A549 (cell line): ENCODE results near the gene B3GNT8. TPM values are rescaled to one million over a fixed set of nuclear protein-coding genes. Genes with fewer than 3 reads are reported as not detected.
"Not testable (repeated sequence)": the region's sequence is repeated elsewhere in the genome, so short reads cannot be mapped to it uniquely, and the experiment has no call there.

Experiments used
- ATAC-seq, 2 experiments: fragments of 200-7000 bp in 1 of 2; fragments of >200 bp in 1 of 2; cut with Nextera tagmentation in 1 of 2; cut with Tn5 transposase in 1 of 2; 3 replicates each; pipeline versions ENCODE4 v1.8.0 to v1.9.1; 2018 to 2020; ENCODE audit warnings: mild to moderate bottlenecking in 1 of 2, moderate library complexity in 1 of 2
- CTCF ChIA-PET: fragments of 300-600 bp; sonication (Branson Sonifier 250); formaldehyde crosslinking; extraction: SDS; loops from one replicate; lab custom pipeline; 2021; ENCODE audit warnings: antibody characterized with exemption, inconsistent platforms; lab: Yijun Ruan, JAX
- POLR2A ChIA-PET: fragments of 350-600 bp; formaldehyde crosslinking; extraction: SDS; loops from one replicate; lab custom pipeline; 2021; ENCODE audit warnings: antibody characterized with exemption, inconsistent platforms; lab: Yijun Ruan, JAX
- DNase-seq, 2 experiments: peaks; one replicate each; pipeline versions ENCODE4 v3.0.0 to v3.0.0-alpha.2; 2011 to 2016; ENCODE audit warnings: low read depth in 1 of 2, low spot score in 1 of 2
- FAIRE-seq: peaks from 2 replicates; lab custom pipeline; 2011; peaks lifted over from hg19 to GRCh38; lab: Jason Lieb, UNC
- H3K27ac ChIP-seq, 2 experiments: fragments of >200 bp; sonication (Bioruptor Twin); formaldehyde crosslinking; 3 replicates each; pipeline ENCODE4 v1.5.1; 2016 to 2017
- H3K4me1 ChIP-seq: fragments of >200 bp; sonication (Bioruptor Twin); formaldehyde crosslinking; 3 replicates; pipeline ENCODE4 v1.6.1; 2016
- H3K4me2 ChIP-seq: fragments of >200 bp; sonication (Bioruptor Twin); formaldehyde crosslinking; 3 replicates; pipeline ENCODE4 v1.6.1; 2016
- H3K4me3 ChIP-seq: fragments of >200 bp; sonication (Bioruptor Twin); formaldehyde crosslinking; 3 replicates; pipeline ENCODE4 v1.5.1; 2016
- H3K9me3 ChIP-seq: fragments of >200 bp; sonication (Bioruptor Twin); formaldehyde crosslinking; 3 replicates; pipeline ENCODE4 v1.6.1; 2016
- BHLHE40 ChIP-seq: IDR thresholded peaks from 2 replicates; pipeline ENCODE4 v1.6.1; 2012; ENCODE audit warnings: low read depth, low read length, inconsistent platforms
- CBX2 ChIP-seq: fragments of 200-600 bp; sonication (generic); IDR thresholded peaks from 2 replicates; pipeline ENCODE4 v1.6.1; 2016; ENCODE audit warnings: low read depth, mild to moderate bottlenecking, borderline replicate concordance
- CEBPB ChIP-seq, 2 experiments: fragments of >200 bp in 1 of 2; sonication (Bioruptor Twin) in 1 of 2; formaldehyde crosslinking in 1 of 2; IDR thresholded peaks; 2 replicates each; pipeline ENCODE4 v1.6.1; 2012 to 2016
- EHF ChIP-seq: fragments of 250-450 bp; sonication (Bioruptor Pico); IDR thresholded peaks from 2 replicates; pipeline ENCODE4 v1.5.0; 2020; ENCODE audit warnings: mild to moderate bottlenecking
- ESRRA ChIP-seq: fragments of 150-350 bp; IDR thresholded peaks from 2 replicates; pipeline ENCODE4 v1.6.1; 2014; ENCODE audit warnings: mild to moderate bottlenecking, low read length, borderline replicate concordance
- FOXS1 ChIP-seq: fragments of 250-450 bp; sonication (Bioruptor Pico); IDR thresholded peaks from 2 replicates; pipeline ENCODE4 v1.5.0; 2020; ENCODE audit warnings: mild to moderate bottlenecking, moderate library complexity
- HOXB13 ChIP-seq: fragments of 250-450 bp; sonication (Bioruptor Pico); IDR thresholded peaks from 2 replicates; pipeline ENCODE4 v1.5.0; 2020; ENCODE audit warnings: low read depth, mild to moderate bottlenecking, moderate library complexity
- JUNB ChIP-seq: fragments of >200 bp; sonication (Bioruptor Twin); formaldehyde crosslinking; IDR thresholded peaks from 2 replicates; pipeline ENCODE4 v1.6.1; 2016
- KDM5A ChIP-seq: fragments of 200-600 bp; sonication (generic); IDR thresholded peaks from 2 replicates; pipeline ENCODE4 v1.6.1; 2016; ENCODE audit warnings: antibody characterized with exemption, mild to moderate bottlenecking
- MAZ ChIP-seq: fragments of 150-350 bp; IDR thresholded peaks from 2 replicates; pipeline ENCODE4 v1.6.1; 2014; ENCODE audit warnings: antibody characterized with exemption, low read depth, low read length, borderline replicate concordance
- MYC ChIP-seq: IDR thresholded peaks from 2 replicates; pipeline ENCODE4 v1.6.1; 2012; ENCODE audit warnings: mild to moderate bottlenecking, inconsistent platforms, low read length, improper control_type of control experiment, borderline replicate concordance
- NFE2L2 ChIP-seq: fragments of 150-350 bp; conservative IDR thresholded peaks from 2 replicates; pipeline ENCODE4 v1.6.1; 2014; ENCODE audit warnings: low read length
- NPAS2 ChIP-seq: fragments of 250-450 bp; sonication (Bioruptor Pico); IDR thresholded peaks from 2 replicates; pipeline ENCODE4 v1.8.0; 2022; ENCODE audit warnings: mild to moderate bottlenecking, moderate library complexity, borderline replicate concordance
- NR3C1 ChIP-seq: fragments of >200 bp; sonication (Bioruptor Twin); formaldehyde crosslinking; IDR thresholded peaks from 3 replicates; pipeline ENCODE4 v1.6.1; 2017
- PHF8 ChIP-seq: fragments of 200-600 bp; sonication (generic); IDR thresholded peaks from 2 replicates; pipeline ENCODE4 v1.6.1; 2016; ENCODE audit warnings: low read depth, mild to moderate bottlenecking, antibody characterized with exemption, moderate library complexity, borderline replicate concordance
- POLR2A ChIP-seq: IDR thresholded peaks from 2 replicates; pipeline ENCODE4 v1.6.1; 2012; ENCODE audit warnings: mild to moderate bottlenecking, low read length
- RAD21 ChIP-seq, 2 experiments: fragments of >200 bp in 1 of 2; sonication (Bioruptor Twin) in 1 of 2; formaldehyde crosslinking in 1 of 2; IDR thresholded peaks in 1 of 2; conservative IDR thresholded peaks in 1 of 2; 2 replicates in 1 of 2; 3 replicates in 1 of 2; pipeline ENCODE4 v1.6.1; 2012 to 2018; ENCODE audit warnings: inconsistent platforms in 1 of 2
- RARB ChIP-seq: fragments of 250-450 bp; sonication (Bioruptor Pico); IDR thresholded peaks from 2 replicates; pipeline ENCODE4 v1.8.0; 2021; ENCODE audit warnings: mild to moderate bottlenecking, moderate library complexity
- RNF2 ChIP-seq: fragments of 200-600 bp; sonication (generic); IDR thresholded peaks from 2 replicates; pipeline ENCODE4 v1.6.1; 2016; ENCODE audit warnings: low read depth, mild to moderate bottlenecking, antibody characterized with exemption, moderate library complexity, borderline replicate concordance
- SMC3 ChIP-seq: fragments of >200 bp; sonication (Bioruptor Twin); formaldehyde crosslinking; IDR thresholded peaks from 3 replicates; pipeline ENCODE4 v1.6.1; 2018; ENCODE audit warnings: inconsistent platforms
- ZSCAN20 ChIP-seq: fragments of 250-450 bp; sonication (Bioruptor Pico); IDR thresholded peaks from 2 replicates; pipeline ENCODE4 v1.8.0; 2022; ENCODE audit warnings: mild to moderate bottlenecking, moderate library complexity
- WGBS: methylation state at CpG from one replicate; pipeline ENCODE4 v1.1.6; 2017; ENCODE audit errors: missing lambda C conversion rate; 5-methylcytosine and 5-hydroxymethylcytosine counted together
- polyA plus RNA-seq, 4 experiments: library from polyadenylated mRNA; depleted of rRNA in 3 of 4; stranded (reverse); fragments of >200 nt; fragmentation: RNase III in 1 of 4; extraction: RNeasy Plus Mini Kit Qiagen cat#74134 plus additional on column Dnase treatment in 1 of 4; gene quantifications; 2 replicates in 3 of 4; 3 replicates in 1 of 4; pipeline ENCODE4 v1.2.3, GENCODE V29; 2011 to 2017
- TF ChIP-seq, protein P1 (sequence below): fragments of 200-600 bp; sonication (generic); IDR thresholded peaks from 2 replicates; pipeline ENCODE4 v1.6.1; 2016; ENCODE audit warnings: antibody characterized with exemption, mild to moderate bottlenecking, moderate library complexity
- TF ChIP-seq, protein P2 (sequence below): fragments of >200 bp; sonication (Bioruptor Twin); formaldehyde crosslinking; IDR thresholded peaks from 2 replicates; pipeline ENCODE4 v1.6.1; 2016
- TF ChIP-seq, protein P3 (sequence below): IDR thresholded peaks from 2 replicates; pipeline ENCODE4 v1.6.1; 2012
- TF ChIP-seq, protein P4 (sequence below): IDR thresholded peaks from 2 replicates; pipeline ENCODE4 v1.6.1; 2012; ENCODE audit warnings: low read depth, borderline replicate concordance

The B3GNT8 gene
- polyA plus RNA-seq, 2 of the 4 experiments (the other 2 are of a cell fraction), result not detected

DNA sequence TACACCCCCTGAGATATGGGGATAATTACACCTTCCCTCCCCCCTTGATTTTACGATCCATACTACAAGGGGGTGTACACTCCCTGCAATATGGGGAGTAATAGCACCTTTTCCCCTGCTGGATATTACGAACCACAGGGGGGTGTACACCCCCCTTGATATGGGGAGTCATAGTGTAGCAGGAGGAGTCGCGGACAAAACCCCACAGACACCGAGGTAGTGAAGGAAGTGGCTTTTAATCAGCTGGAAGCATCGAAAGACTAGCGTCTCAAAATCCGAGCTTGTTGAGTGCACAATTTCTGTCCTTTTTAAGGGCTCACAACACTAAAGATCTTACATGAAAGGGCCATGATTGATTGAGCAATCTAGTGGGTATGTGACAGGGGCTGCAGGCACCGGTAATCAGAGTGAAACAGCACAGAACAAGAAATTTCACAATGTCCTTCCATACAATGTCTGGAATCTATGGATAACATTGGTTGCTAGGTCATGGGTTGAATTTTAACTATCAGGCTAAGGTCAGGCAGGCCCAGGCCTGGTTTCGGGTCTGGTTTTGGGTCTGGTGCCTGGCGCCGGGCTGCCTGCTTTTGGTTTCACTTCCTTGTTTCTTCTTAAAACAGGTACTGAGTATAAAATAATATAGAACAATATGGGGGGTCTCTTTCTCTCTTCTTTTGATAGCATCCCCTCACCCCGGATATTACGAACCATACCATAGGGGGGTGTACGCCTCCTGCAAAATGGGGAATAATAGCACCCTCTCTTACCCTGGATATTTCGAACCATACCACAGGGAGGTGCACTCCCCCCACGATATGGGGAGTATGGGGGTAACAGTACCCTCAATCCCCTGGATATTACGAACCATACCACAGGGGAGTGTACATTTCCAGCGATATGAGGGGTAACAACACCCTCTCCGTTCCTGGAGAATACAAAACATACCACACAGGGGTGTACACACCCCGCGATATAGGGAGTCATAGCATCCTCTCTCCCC is 36.4 kb upstream of the B3GNT8 start:
- CTCF ChIA-PET, result interaction anchor here (0.9 kb wide), 1 partner anchor 140 kb away, joined by 3 read pairs; no protein-coding TSS in a partner anchor
- H3K4me3 ChIP-seq, H3K27ac ChIP-seq, POLR2A ChIA-PET, H3K9me3 ChIP-seq, H3K4me1 ChIP-seq, H3K4me2 ChIP-seq, DNase-seq: not testable (repeated sequence)
- WGBS, result 50% methylated on average over 22 of the region's 22 CpGs
- peak in 1 of 2 experiments; percentile 35; a peak in 1 of 5 replicates for TF ChIP-seq RAD21 (conservative IDR thresholded peaks at IDR 0.05 in 1 of 2, IDR thresholded peaks at IDR 0.05 in 1 of 2)
- FAIRE-seq, result peak; percentile 18
- ATAC-seq, result peak; percentile 9 to 25; a peak in 1 of 6 replicates

DNA sequence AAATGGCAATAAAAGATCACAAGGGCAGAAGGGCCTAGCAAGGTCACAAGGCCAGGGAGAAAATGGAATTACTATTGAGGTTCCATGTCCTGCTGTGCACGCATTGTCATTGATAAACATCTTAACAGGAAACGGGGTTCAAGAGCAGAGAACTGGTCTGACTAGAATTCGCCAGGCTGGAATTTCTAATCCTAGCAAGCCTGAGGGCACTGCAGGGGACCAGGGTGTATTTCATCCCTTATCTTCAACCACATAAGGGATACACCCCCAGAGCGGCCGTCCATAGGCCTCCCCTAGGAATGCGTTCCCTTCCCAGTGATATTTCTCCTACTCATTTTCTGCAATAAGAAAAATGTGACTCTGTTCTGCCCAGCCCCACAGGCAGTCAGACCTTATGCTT is 35.3 kb upstream of the B3GNT8 start:
- no peak for FAIRE-seq
- H3K4me3 ChIP-seq, result no peak overlapping the region
- ChIA-PET CTCF (no interaction called here), POLR2A (no interaction called here)
- DNase-seq, result no peak
- ATAC-seq, result no peak
- H3K9me3 ChIP-seq, result no peaks in the 10 kb centered on the region
- H3K4me2 ChIP-seq, result no peak overlapping the region
- H3K27ac ChIP-seq, result no peak overlapping the region
- no peaks in the 10 kb centered on the region for H3K4me1 ChIP-seq
- 49% methylated on average over 6 of the region's 6 CpGs for WGBS
- no peak for TF ChIP-seq ESRRA
- TF ChIP-seq POLR2A, result no peak
- TF ChIP-seq HOXB13 (CRISPR knock-in tag), result no peak
- no peak for TF ChIP-seq RAD21 (conservative IDR thresholded peaks at IDR 0.05 in 1 of 2, IDR thresholded peaks at IDR 0.05 in 1 of 2)
- TF ChIP-seq CEBPB (IDR thresholded peaks at IDR 0.05), result no peak
- TF ChIP-seq, protein P1, sequence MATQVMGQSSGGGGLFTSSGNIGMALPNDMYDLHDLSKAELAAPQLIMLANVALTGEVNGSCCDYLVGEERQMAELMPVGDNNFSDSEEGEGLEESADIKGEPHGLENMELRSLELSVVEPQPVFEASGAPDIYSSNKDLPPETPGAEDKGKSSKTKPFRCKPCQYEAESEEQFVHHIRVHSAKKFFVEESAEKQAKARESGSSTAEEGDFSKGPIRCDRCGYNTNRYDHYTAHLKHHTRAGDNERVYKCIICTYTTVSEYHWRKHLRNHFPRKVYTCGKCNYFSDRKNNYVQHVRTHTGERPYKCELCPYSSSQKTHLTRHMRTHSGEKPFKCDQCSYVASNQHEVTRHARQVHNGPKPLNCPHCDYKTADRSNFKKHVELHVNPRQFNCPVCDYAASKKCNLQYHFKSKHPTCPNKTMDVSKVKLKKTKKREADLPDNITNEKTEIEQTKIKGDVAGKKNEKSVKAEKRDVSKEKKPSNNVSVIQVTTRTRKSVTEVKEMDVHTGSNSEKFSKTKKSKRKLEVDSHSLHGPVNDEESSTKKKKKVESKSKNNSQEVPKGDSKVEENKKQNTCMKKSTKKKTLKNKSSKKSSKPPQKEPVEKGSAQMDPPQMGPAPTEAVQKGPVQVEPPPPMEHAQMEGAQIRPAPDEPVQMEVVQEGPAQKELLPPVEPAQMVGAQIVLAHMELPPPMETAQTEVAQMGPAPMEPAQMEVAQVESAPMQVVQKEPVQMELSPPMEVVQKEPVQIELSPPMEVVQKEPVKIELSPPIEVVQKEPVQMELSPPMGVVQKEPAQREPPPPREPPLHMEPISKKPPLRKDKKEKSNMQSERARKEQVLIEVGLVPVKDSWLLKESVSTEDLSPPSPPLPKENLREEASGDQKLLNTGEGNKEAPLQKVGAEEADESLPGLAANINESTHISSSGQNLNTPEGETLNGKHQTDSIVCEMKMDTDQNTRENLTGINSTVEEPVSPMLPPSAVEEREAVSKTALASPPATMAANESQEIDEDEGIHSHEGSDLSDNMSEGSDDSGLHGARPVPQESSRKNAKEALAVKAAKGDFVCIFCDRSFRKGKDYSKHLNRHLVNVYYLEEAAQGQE, result no peak
- TF ChIP-seq FOXS1, result no peak
- no peak for TF ChIP-seq RNF2
- TF ChIP-seq JUNB, result no peak
- no peak for TF ChIP-seq ZSCAN20 (CRISPR knock-in tag)
- no peak for TF ChIP-seq NFE2L2
- TF ChIP-seq NPAS2 (CRISPR knock-in tag), result no peak
- TF ChIP-seq PHF8, result no peak
- TF ChIP-seq, protein P2, sequence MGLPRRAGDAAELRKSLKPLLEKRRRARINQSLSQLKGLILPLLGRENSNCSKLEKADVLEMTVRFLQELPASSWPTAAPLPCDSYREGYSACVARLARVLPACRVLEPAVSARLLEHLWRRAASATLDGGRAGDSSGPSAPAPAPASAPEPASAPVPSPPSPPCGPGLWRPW, result no peak
- TF ChIP-seq CBX2, result no peak

DNA sequence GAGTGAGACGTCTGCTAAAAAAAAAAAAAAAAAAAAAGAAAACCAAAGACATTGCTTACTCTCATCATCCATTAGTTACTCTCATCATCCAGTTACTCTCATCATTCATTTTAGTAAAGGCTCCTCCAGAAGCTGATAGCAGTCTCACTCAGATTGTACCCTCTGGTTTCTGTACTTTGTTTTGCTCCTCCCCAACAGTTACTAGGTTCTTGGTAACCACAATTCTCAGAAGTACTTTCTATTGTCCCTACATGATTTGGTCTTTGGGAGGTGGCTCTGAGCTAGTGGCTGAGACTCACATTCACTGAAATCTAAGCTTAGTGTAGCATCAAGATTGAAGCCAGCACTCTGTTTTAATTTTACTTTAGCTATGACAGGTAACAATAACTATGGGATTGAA is 30.1 kb upstream of the B3GNT8 start:
- no peak for DNase-seq
- ChIA-PET POLR2A (interaction anchor here (2.3 kb wide), 1 partner anchor 18 kb away, joined by 9 read pairs; the partner anchor contains the start of gene DMAC2), CTCF (interaction anchor here (0.6 to 15.6 kb wide), 9 partner anchors 10 to 184 kb away, joined by 3 to 1358 read pairs (median 6); partner anchors contain the start of gene CEACAM21)
- Histone ChIP-seq H3K4me2 (no peak overlapping the region), H3K4me1 (no peaks in the 10 kb centered on the region), H3K27ac (no peak overlapping the region), H3K9me3 (peaks cover 7% of the 10 kb centered on the region), H3K4me3 (no peak overlapping the region)
- no peak for ATAC-seq
- 49% methylated on average over 1 of the region's 1 CpG for WGBS
- peak; percentile 90 for FAIRE-seq
- no peak for TF ChIP-seq RARB (CRISPR knock-in tag)
- TF ChIP-seq NR3C1, result no peak
- TF ChIP-seq KDM5A, result no peak
- TF ChIP-seq NFE2L2, result no peak
- TF ChIP-seq BHLHE40, result no peak
- TF ChIP-seq, protein P3, sequence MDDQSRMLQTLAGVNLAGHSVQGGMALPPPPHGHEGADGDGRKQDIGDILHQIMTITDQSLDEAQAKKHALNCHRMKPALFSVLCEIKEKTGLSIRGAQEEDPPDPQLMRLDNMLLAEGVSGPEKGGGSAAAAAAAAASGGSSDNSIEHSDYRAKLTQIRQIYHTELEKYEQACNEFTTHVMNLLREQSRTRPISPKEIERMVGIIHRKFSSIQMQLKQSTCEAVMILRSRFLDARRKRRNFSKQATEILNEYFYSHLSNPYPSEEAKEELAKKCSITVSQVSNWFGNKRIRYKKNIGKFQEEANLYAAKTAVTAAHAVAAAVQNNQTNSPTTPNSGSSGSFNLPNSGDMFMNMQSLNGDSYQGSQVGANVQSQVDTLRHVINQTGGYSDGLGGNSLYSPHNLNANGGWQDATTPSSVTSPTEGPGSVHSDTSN, result no peak
- no peak for TF ChIP-seq SMC3
- TF ChIP-seq EHF (CRISPR knock-in tag), result no peak
- no peak for TF ChIP-seq MAZ
- TF ChIP-seq RNF2, result no peak
- TF ChIP-seq, protein P4, sequence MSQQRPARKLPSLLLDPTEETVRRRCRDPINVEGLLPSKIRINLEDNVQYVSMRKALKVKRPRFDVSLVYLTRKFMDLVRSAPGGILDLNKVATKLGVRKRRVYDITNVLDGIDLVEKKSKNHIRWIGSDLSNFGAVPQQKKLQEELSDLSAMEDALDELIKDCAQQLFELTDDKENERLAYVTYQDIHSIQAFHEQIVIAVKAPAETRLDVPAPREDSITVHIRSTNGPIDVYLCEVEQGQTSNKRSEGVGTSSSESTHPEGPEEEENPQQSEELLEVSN, result no peak
- no peak for TF ChIP-seq MYC
